ENCODE measurements around the gene MRPL40. TPM values are rescaled to one million over a fixed set of nuclear protein-coding genes. Genes with fewer than 3 reads are reported as not detected.

MRPL40 gene
- polyA plus RNA-seq, 4 donors, result 43.8 to 47.2 (median 46.2) TPM

DNA sequence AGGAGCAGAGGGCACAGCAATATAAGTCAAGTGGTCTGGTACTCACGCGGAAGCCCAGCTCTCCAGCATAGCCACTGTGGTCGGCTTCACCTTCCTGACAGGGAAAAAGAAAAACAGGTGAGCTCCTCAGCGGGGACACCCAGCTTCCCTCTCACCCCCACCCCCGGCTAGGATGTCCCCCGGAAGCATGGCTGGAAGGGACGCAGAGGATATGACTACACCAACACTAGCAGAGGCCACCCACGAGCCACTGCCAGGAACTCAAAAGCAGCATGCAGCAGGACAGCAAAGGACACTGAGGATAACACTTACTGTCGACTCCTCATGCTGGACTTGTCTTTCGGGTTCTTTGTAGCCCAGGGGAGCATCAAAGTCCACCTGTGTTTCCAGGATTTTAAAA, 24.2 kb downstream of the MRPL40 start:
- no peak for DNase-seq (ENCODE audit: low read depth in 4 of 4, low spot score in 3 of 4)

DNA sequence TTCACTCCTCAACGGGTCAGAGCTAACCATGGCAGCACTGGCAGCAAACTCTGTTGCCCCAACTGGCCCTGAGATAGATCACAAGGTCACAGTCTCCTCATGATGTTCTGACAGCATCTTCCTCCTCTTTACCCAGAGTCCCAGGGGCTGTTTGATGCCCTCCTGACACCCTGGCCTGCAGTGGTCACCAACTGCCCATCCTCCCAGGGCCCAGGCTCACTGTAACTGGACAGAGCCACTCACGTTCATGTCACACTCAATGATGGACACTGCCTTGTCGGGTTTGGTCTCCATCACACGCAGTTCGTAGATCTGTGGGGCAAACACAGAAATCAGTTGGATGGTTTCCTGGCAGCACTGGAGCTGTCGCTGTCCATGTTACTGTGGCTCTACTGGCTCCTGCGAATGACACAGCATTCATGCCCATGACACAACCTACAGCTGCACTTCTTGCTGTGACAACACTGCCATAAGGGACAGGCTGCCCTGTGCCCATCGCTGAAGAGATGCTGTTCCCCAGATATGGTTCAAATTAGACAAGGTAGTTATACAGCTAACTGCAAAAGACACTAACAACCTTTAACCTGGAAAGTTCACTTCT, 25.6 kb downstream of the MRPL40 start:
- no peak for DNase-seq (ENCODE audit: low read depth in 4 of 4, low spot score in 3 of 4)

DNA sequence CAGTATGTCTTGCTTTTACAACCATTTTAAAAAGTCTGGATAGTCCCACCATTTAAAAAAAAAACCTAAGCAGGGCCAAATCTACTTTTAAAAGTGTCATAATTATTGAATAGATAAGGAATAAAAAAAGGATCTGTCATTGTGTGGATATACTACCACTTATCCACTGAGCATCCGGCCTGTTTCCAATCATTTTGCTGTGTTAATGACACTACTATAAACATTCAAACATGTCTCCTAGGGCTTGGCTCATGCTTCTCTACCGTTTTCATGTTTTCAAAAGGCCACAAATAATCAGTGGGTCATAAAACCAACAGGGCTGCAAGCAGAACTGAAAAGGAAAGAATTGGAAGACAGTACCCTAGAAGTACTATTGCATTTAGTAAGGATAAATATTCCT, 27.7 kb downstream of the MRPL40 start:
- no peak for DNase-seq (ENCODE audit: low read depth in 4 of 4, low spot score in 3 of 4)

DNA sequence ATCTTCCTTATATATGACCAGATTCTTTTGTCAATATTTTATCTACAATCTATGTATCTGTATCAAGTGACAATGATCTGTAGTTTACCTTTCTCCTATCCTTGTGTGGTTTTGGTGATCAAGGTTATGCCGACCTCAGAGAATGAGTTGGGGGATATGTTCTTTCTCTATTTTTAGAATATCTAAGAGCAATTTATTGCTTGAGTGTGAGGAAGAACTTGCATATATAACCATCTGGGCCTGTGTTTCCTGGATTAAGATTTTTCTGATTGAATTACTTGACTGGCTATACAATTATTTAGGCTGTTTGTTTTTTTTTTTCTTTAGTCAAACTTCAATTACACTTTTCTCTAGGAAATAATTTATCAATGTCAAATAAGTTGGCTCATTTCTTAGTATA, 29.2 kb downstream of the MRPL40 start:
- no peak for DNase-seq (ENCODE audit: low read depth in 4 of 4, low spot score in 3 of 4)

DNA sequence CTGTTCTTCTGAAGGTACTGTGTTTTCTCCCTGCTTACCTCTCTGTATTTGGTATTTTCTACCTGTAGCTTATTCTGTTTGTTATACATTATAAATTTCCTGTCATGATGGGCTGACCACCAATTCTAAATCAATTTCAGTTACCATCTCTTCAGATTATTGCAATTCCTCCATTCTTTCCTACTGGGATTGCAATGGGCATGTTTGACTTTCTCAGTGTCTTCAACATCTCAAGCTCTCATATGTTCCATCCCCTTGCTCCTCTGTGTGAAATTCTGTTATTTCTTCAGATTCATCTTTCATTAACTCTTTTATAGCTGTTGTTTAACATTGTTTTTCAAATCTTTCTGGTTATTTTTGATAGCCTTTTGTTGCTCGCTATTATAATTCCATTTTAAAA, 30.7 kb downstream of the MRPL40 start:
- DNase-seq (ENCODE audit: low read depth in 4 of 4, low spot score in 3 of 4), result no peak

DNA sequence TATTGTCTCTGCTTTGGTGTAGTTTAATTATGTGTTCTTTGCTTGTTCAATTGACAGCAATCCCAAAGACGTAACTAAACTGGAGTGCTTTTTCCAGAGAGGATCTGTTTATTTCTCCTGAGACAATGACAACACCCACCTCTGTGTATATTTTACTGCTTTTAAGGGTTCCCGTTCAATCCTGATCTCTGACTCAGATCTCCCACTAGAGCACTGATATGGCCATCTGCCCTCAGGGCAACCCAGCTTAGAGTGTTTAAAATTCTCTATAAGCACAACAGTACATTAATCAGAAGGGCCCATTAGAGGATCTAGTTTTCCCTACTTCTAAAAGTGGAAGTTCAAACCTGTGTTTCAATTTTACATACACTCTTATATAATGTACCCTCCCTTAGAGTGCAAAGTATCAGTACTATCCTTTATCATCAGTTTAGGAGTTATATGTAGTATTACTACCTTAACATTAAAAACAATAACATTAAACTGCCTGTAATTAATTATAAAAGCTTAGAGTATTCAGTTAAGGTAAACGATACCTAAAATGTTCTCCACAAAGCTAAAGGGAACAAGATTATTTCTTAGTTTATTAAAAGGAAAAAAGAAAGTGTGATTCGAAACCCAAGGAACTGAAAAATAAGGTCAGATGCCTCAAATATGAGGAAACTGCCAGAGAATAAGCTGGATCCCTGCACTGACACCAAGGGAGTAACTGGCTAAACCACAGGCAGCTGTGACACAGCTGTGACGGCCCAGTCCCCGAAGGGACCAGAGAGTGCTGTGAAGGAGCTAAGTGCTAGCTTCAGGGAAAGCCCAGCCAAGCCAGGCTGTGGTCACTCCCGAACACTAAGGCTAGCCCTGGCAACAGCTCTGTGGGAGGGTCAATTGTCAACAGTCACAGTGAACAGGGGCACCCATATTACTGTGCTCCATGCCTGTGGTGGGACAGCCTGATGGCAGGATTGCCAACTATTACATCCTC, 31.4 kb downstream of the MRPL40 start:
- DNase-seq (ENCODE audit: low read depth in 4 of 4, low spot score in 3 of 4), result no peak

DNA sequence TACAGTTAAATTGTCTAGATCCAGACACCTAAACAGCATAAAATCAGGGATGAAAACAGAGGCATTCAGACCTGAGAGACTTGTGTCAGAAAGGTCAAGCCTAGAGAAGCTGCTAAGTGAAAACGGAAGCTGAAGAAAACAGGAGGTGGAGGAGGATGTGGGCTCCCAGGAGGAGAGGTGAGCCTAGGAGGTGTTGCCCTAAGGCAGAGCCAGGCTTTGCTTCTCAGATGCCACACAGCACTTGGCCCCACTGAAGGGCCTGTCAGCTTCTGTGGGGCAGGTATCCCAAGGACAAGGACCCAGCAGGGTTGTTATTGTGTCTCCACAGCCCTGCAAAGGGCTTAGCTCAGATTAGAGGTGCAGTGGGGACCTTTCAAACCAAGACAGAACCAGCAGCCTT, 32.2 kb downstream of the MRPL40 start:
- DNase-seq (ENCODE audit: low read depth in 4 of 4, low spot score in 3 of 4), result no peak

DNA sequence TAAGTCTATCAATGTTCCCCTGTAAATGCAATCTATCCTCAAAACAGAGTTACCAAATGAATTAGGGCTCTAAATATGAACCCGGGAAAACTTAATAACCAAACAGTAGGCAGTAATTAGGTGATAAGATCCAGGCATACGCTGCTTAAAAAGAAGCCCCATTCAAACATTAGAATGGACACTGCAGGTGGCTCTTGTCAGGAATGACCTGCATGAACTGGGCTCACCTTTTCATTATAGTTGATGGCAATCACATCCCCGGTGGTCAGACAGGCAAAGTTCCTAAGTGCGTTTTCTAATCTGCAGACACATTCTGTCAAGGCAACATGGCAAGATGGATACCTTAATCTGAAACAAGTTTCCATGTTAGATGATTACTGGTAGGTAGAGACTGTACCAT, 32.6 kb downstream of the MRPL40 start:
- DNase-seq (ENCODE audit: low read depth in 4 of 4, low spot score in 3 of 4), result no peak

DNA sequence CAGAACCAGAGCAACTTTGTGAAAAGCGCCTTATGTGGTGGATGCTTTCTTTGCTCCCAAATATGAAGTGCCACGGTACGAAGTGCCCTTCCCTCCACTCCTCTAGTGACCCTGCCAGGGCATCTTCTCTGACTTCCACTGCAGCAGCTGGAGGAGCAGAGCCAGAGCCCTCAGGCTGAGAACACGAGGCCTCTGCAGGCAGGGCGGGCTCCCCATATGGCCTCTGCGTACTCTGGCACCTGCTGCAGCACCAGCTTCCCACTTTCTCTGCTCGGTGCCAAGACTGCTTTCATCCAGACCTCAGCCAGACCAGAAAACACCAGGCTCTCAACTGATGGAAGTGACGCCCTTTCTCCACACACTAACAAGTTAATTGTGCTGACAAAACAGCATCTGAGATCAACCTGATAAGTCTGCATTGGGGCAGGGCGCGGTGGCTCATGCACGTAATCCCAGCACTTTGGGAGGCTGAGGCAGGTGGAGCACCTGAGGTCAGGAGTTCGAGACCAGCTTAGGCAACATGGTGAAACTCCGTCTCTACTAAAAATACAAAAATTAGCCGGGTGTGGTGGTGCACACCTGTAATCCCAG, 33.9 kb downstream of the MRPL40 start:
- no peak for DNase-seq (ENCODE audit: low read depth in 4 of 4, low spot score in 3 of 4)

DNA sequence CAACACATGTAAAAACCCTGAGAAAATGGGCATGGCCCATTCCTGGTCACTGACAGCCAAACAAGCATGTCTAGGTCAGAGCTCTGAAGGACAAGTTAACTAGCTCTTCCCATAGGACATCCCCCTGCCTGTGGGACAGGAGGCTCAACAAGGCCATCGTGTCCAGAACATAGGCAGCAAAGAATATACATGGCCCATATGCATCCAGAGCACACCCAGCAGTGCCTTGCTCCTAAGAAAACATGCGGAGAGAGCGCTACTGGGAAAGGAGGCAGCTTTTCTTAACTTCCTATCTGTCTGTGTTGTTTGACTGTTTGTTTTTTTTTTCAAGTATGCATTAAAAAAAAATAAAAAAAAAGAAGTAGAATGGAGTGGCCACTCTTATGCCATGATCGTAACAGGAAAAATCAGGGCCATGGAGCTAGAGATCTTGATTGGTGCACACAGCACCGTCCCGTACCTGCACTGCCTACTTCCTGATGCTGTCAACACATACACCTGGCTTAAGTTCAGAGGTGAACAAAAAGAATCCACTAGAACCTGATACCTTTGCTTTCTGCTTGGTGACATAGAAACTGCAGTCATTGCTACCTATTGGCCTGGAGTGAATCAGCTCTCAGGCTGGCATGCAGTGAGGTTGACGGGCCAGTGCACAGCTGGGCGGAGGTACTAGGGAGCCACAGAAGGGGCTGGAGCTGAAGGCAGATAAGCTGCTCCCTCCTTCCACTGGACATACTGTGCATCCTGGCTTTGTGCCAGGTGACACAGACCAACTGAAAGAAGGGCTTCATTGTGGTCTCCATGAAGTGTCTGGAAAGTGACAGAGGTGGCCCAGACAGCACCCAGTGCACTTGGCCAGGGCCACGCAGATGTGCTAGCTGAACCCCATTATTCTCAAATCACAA, 34.8 kb downstream of the MRPL40 start:
- DNase-seq (ENCODE audit: low read depth in 4 of 4, low spot score in 3 of 4), result no peak

DNA sequence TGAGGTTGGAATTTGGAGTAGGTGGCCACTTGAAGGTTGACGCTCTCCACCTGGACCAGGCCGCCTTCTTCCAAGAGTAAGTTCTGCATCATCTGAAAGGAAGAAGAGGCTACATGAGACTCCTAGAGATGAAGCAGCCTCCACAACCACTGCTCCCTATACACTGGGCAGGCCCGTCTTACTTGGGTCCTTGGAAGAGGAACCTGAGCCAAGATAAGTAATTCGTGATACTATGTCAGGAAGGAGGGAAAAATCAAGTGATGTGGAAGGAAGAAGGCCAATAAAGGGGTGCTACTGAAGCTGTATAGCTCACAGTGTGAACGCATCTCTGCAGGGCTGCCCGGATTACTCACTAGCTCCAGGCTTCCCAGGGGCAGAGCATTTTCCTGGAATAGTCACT, 35.6 kb downstream of the MRPL40 start:
- DNase-seq (ENCODE audit: low read depth in 4 of 4, low spot score in 3 of 4), result no peak

DNA sequence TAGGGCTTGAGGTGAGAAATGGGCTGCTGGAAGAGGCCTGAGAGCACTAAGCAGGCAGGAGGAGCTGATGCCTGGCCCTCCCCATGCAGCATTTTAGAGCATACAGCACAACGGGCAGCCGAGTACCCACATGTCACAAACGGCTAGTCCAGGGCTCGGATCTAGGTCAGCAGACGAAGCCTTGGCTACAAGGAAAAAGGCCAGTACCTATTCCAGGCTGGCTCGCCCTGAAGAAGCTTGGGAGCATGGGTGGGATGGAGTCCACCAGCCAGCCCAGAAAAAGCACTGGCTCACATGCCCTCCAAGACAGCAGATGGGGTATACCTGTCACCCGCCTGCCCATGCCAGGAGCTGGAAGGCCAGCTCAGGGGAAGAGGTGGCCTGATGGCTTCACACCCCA, 37.1 kb downstream of the MRPL40 start:
- DNase-seq (ENCODE audit: low read depth in 4 of 4, low spot score in 3 of 4), result no peak

DNA sequence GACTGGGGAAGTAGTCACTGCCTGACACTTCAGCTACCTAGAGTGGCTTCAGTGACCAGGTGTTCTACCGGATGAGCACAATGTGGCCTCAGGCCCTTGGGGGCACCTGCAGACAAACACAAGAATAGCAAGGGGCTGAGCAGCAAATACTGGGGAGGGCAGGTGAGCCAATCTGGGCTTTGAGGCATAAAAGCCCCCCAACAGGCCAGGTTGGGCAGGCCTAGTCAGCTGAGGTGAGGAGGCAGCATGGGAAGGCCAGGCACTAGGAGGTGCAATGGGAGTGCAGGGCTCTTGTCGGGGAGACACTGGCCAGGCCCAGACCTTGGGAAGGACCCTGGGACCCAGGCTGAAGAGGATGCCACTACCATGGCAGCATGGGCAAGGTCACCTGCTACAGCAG, 37.7 kb downstream of the MRPL40 start:
- DNase-seq (ENCODE audit: low read depth in 4 of 4, low spot score in 3 of 4), result no peak

DNA sequence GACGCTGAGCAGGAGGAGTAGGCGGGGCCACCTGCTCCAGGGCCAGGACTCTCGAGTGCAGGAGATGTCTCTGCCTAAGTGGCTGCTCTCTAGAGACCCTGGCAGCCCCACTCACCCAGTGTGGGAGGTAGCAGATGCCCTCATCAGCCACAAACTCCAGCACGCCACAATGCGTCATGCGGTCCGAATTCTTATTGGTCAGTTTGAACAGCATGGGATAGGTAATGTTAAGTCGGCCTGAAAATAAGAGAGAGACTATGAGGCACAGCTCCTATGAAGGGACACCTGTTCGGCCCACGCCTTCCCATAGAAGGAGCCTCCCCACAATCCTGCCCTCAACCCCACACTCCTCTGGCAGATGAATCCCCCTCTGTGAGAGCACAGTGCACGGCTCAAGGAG, 39.2 kb downstream of the MRPL40 start:
- DNase-seq (ENCODE audit: low read depth in 4 of 4, low spot score in 3 of 4), result no peak

DNA sequence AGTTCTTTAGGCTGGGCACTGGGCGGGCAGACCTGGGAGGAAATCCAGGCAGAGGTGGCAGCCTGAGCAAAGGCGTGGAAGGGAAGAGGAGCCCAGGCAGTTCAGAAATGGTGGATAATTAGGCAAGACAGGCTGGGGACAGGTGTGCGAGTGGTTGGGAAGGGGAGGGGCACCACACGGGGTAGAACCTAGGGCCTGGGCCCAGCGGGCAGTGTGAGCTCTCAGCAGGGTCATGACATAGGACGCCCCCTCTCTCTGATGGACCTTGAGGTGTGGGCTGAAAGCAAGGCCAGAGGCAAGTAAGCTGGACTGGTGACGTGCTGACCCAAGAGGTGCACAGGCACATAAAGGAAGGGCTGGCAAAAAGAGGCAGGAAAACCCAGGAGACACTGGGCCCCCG, 39.9 kb downstream of the MRPL40 start:
- DNase-seq (ENCODE audit: low read depth in 4 of 4, low spot score in 3 of 4), result no peak

DNA sequence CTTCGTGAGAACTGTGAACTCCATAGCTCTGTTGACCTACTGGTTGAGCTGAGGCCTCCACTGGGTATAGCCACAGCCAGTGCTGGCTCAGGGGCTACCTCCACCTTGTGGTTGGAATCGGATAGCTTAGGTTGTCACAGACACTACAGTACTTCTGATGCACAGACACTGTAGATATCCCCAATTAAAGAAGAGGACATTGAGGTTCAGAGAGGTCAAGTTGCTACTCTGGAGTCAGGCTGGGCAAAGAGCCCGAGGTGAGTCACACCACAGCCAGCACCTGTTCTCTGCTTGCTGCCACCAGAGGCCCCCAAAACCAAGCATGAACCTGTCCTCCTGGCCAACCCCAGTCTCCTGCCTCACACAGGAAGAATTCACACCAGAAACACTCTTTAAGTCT, 41.2 kb downstream of the MRPL40 start:
- no peak for DNase-seq (ENCODE audit: low read depth in 4 of 4, low spot score in 3 of 4)

DNA sequence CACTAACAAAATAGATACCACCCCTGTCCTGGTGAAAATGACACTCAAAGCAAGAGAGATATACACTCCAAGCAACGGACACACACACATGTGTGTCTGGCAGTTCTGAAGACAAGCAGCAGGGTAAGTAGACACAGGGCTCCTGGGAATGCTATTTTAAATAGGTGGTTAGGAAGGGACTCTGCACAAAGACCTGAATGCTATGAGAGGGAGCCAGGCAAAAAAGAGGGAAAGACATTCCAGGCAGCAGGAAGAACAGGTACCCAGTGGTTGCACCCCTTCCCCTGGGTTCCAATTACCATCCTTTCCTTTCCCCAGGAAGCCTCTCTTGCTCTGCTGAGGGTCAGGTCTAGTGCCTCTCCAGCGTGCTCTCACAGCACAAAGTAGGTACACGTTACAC, 43.7 kb downstream of the MRPL40 start:
- DNase-seq (ENCODE audit: low read depth in 4 of 4, low spot score in 3 of 4), result no peak

DNA sequence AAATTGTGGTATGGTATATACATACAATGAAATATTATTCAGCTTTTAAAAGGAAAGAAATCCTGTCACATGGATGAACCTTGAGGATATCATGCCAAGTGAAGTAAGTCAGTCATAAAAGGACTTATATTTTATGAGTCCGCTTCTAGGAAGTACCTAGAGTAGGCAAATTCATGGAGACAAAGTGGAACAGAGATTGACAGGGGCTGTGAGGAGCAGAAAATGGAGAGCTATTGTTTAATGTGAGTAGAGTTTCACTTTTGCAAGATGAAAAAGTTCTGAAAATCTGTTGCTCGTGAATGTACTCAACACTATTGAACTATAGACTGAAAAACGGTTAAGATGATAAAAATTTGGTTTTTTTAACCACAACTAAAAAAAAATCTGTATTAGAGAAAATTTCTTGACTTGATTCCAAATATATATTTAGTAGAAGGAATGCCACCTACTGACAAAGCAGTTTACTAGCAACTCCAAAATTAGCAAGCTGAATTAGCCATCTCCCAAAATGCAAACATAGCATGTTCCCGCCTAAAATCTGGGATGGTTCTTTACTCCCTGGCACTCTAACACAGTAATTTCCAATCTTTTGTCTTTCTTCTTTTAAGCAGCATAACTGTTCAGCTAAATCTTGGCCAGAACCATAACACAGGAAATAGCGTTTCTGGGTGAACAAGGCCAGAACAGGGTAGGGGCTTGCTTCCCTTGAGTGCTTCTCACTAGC, 45.1 kb downstream of the MRPL40 start:
- no peak for DNase-seq (ENCODE audit: low read depth in 4 of 4, low spot score in 3 of 4)

DNA sequence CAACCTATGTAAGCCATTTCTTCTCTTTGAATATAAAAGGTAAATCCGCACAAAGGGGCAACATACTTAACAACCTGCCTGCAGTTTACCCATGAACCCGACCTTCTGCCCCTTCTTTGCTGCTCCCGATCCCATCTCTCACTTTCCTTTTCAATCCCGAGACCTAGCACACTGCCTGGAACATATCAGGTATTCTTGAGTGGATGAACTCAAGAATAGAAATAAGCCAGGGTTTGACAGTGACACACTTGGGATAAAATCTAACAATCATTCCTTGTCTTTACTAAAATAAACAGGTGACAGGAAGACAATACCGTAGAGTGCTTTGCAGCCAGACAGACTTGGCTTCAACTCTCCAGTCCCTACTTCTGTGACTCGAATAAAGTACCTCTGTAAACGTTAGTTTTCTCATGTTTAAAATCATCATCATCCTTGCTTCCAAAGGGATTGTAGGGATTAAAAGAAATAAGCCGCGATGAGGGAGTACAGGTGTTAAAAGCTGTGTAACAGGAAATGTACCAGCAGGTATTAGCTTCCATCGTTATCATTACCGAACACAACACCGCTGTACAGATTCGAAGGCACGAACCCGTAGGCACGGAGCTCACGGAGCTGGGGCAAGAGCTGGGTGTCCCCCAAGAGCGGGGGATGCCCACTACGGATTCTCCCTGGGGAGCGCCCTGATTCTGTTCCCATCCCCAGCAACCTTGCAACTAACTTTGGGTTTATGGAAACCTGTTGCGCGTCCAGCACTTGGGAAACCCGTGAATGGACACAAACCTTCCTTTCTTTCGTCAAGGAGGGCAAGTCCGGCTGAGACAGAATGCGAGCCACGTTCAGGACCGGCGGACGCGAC, 45.9 kb downstream of the MRPL40 start:
- DNase-seq (ENCODE audit: low read depth in 4 of 4, low spot score in 3 of 4), result no peak
